ENCODE results near the gene GPR31. TPM values are rescaled to one million over a fixed set of nuclear protein-coding genes. Genes with fewer than 3 reads are reported as not detected.

The GPR31 gene
- total and polyA plus RNA-seq, 2 of the 4 experiments (the other 2 are of a cell fraction), result not detected

DNA sequence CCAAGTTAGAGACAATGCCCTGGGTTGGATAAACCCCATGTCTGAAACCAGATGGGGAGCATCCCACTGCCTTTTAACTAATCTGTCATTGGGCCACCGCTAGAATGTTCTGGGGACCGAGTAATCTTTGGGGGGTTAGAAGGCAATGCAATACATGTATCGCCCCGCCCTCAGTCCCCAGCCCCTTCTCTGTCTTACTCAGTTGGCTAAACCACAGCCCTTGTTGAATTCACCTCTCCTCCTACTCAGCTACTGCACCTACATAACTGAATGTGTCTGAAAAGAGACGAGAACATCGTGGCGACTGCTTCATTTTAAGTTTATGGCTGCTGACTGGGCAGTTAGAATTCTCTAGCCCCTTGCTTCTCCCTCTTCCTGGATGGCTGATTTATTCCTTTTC lies 50.0 kb downstream of the GPR31 start:
- Histone ChIP-seq H3K27ac (ENCODE audit: insufficient read depth, low read length) (no peak overlapping the region), H2AK9ac (replicated peaks; ENCODE audit: low read depth, low read length, poor library complexity) (no peak overlapping the region), H4K8ac (ENCODE audit: low read depth in 2 of 2, low read length in 2 of 2) (no peak overlapping the region), H4K20me1 (ENCODE audit: insufficient read depth, low read length) (no peaks in the 10 kb centered on the region), H3K9me3 (ENCODE audit: control insufficient read depth, insufficient read depth, low read length) (peaks cover 33% of the 10 kb centered on the region), H2AK5ac (ENCODE audit: low read depth, low read length) (no peak overlapping the region), H2BK15ac (ENCODE audit: low read depth, low read length) (no peak overlapping the region), H3K56ac (ENCODE audit: extremely low read depth, insufficient read depth, low read length) (no peak overlapping the region), H3K9ac (ENCODE audit: low read depth, low read length) (no peak overlapping the region), H2BK20ac (ENCODE audit: low read depth, low read length) (no peak overlapping the region), H3K14ac (replicated peaks; ENCODE audit: low read depth, low read length) (no peak overlapping the region), H3K18ac (ENCODE audit: low read depth, low read length) (no peak overlapping the region), H3K79me1 (ENCODE audit: low read depth in 1 of 2, low read length in 2 of 2) (no peaks in the 10 kb centered on the region), H2AFZ (replicated peaks; ENCODE audit: low read length, poor library complexity) (no peak overlapping the region), H3K4me1 (ENCODE audit: control insufficient read depth, insufficient read depth, low read length) (no peaks in the 10 kb centered on the region), H2BK5ac (ENCODE audit: low read depth, low read length, poor library complexity, severe bottlenecking) (no peak overlapping the region), H3K4me3 (ENCODE audit: insufficient read depth, low read depth, low read length) (no peak overlapping the region), H4K5ac (ENCODE audit: low read depth, low read length) (no peak overlapping the region), H2BK120ac (ENCODE audit: low read depth, low read length) (no peak overlapping the region), H3K9me1 (ENCODE audit: insufficient read depth, low read length) (no peaks in the 10 kb centered on the region), H3K36me3 (ENCODE audit: control insufficient read depth, insufficient read depth, low read length) (no peaks in the 10 kb centered on the region), H3K27me3 (ENCODE audit: control insufficient read depth, insufficient read depth, low read length) (no peaks in the 10 kb centered on the region), H3K4me2 (ENCODE audit: low read depth, low read length) (no peak overlapping the region), H3K23ac (ENCODE audit: low read depth, low read length) (no peak overlapping the region), H4K91ac (ENCODE audit: insufficient read depth, low read depth, low read length) (no peak overlapping the region), H3K4ac (ENCODE audit: low read depth, low read length) (no peak overlapping the region)
- BruUV-seq (replicated peaks), result no TSS peak
- dilution Hi-C loops (cut with HindIII; ENCODE audit: low sequenced_read_pairs, unreplicated experiment), result no loop called here
- intact Hi-C loops (cut with micrococcal nuclease), result no loop called here
- WGBS, 2 experiments (ENCODE audit: extremely low coverage in 2 of 2, insufficient read length in 1 of 2), result 80% methylated on average over 1 of the region's 7 CpGs; no CpG with 5 or more reads in 1 of the 2 experiments
- no peak for ATAC-seq (ENCODE audit: low read depth)
- POLR2A ChIA-PET (ENCODE audit: unreplicated experiment), result no interaction called here
- TF ChIP-seq RCOR1 (IDR thresholded peaks at IDR 0.05; ENCODE audit: insufficient replicate concordance, low read length) (no peak), BHLHE40 (IDR thresholded peaks at IDR 0.05; ENCODE audit: low read depth, low read length) (no peak), POLR2A (IDR thresholded peaks at IDR 0.05; ENCODE audit: low read depth, low read length) (no peak), MXI1 (IDR thresholded peaks at IDR 0.05; ENCODE audit: borderline replicate concordance, low read depth, low read length) (no peak), CHD1 (IDR thresholded peaks at IDR 0.05; ENCODE audit: low read depth, low read length) (no peak), NFE2L2 (IDR thresholded peaks at IDR 0.05; ENCODE audit: low read depth, low read length) (no peak), MAFK (IDR thresholded peaks at IDR 0.05; ENCODE audit: low read depth, low read length) (no peak), RAD21 (IDR thresholded peaks at IDR 0.05; ENCODE audit: low read length) (no peak)
- TF ChIP-seq, protein P1, sequence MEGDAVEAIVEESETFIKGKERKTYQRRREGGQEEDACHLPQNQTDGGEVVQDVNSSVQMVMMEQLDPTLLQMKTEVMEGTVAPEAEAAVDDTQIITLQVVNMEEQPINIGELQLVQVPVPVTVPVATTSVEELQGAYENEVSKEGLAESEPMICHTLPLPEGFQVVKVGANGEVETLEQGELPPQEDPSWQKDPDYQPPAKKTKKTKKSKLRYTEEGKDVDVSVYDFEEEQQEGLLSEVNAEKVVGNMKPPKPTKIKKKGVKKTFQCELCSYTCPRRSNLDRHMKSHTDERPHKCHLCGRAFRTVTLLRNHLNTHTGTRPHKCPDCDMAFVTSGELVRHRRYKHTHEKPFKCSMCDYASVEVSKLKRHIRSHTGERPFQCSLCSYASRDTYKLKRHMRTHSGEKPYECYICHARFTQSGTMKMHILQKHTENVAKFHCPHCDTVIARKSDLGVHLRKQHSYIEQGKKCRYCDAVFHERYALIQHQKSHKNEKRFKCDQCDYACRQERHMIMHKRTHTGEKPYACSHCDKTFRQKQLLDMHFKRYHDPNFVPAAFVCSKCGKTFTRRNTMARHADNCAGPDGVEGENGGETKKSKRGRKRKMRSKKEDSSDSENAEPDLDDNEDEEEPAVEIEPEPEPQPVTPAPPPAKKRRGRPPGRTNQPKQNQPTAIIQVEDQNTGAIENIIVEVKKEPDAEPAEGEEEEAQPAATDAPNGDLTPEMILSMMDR (conservative IDR thresholded peaks at IDR 0.05; ENCODE audit: low read depth, low read length), result no peak
- CTCF ChIA-PET, result no interaction called here
- in situ Hi-C loops (cut with MboI; ENCODE audit: low sequenced_read_pairs), result no loop called here
- no peak for DNase-seq
